ENCODE results near the gene APOL2.
"Not testable (repeated sequence)": the region's sequence is repeated elsewhere in the genome, so short reads cannot be mapped to it uniquely, and the experiment has no call there.

APOL2 gene

GRCh38 chr22:36212901-36213300 lies 26.4 kb downstream of the APOL2 start:
- H3K27me3 ChIP-seq (ENCODE audit: control insufficient read depth in 1 of 2, insufficient read depth in 2 of 2, low read length in 2 of 2): no peaks in the 10 kb centered on the region
- no peak overlapping the region for H3K27ac ChIP-seq (ENCODE audit: low read depth, low read length)
- no peaks in the 10 kb centered on the region for H3K4me1 ChIP-seq (ENCODE audit: insufficient read depth, low read length)
- no peak overlapping the region for H3K4me3 ChIP-seq (ENCODE audit: low read depth in 1 of 2, low read length in 2 of 2)
- H3K9me3 ChIP-seq (ENCODE audit: low read length): no peaks in the 10 kb centered on the region
- H3K36me3 ChIP-seq (ENCODE audit: insufficient read depth, low read length): no peaks in the 10 kb centered on the region
- H3K9ac ChIP-seq (ENCODE audit: low read length): no peak overlapping the region

- Histone ChIP-seq H3K9ac (ENCODE audit: low read length) (no peak overlapping the region), H3K4me1 (ENCODE audit: insufficient read depth, low read length) (no peaks in the 10 kb centered on the region)
Observed at GRCh38 chr22:36211237-36211861, 28.0 kb downstream of the APOL2 start.

GRCh38 chr22:36210224-36210623 lies 29.1 kb downstream of the APOL2 start:
- H3K27me3 ChIP-seq (ENCODE audit: control insufficient read depth in 1 of 2, insufficient read depth in 2 of 2, low read length in 2 of 2): no peaks in the 10 kb centered on the region
- H3K4me1 ChIP-seq (ENCODE audit: insufficient read depth, low read length): no peaks in the 10 kb centered on the region
- no peak overlapping the region for H3K27ac ChIP-seq (ENCODE audit: low read depth, low read length)
- no peaks in the 10 kb centered on the region for H3K36me3 ChIP-seq (ENCODE audit: insufficient read depth, low read length)
- no peak overlapping the region for H3K4me3 ChIP-seq (ENCODE audit: low read depth in 1 of 2, low read length in 2 of 2)
- no peak overlapping the region for H3K9ac ChIP-seq (ENCODE audit: low read length)
- no peaks in the 10 kb centered on the region for H3K9me3 ChIP-seq (ENCODE audit: low read length)

More at GRCh38 chr22:36211237-36211861, 28.0 kb downstream of the APOL2 start:
- Histone ChIP-seq H3K27ac (ENCODE audit: low read depth, low read length) (no peak overlapping the region), H3K27me3 (ENCODE audit: control insufficient read depth in 1 of 2, insufficient read depth in 2 of 2, low read length in 2 of 2) (no peaks in the 10 kb centered on the region), H3K36me3 (ENCODE audit: insufficient read depth, low read length) (no peaks in the 10 kb centered on the region), H3K4me3 (ENCODE audit: low read depth in 1 of 2, low read length in 2 of 2) (no peak overlapping the region), H3K9me3 (ENCODE audit: low read length) (no peaks in the 10 kb centered on the region)

GRCh38 chr22:36209488-36209908 lies 29.8 kb downstream of the APOL2 start:
- H3K27me3 ChIP-seq (ENCODE audit: control insufficient read depth in 1 of 2, insufficient read depth in 2 of 2, low read length in 2 of 2); H3K4me3 ChIP-seq (ENCODE audit: low read depth in 1 of 2, low read length in 2 of 2); H3K36me3 ChIP-seq (ENCODE audit: insufficient read depth, low read length); H3K9me3 ChIP-seq (ENCODE audit: low read length); H3K4me1 ChIP-seq (ENCODE audit: insufficient read depth, low read length); H3K27ac ChIP-seq (ENCODE audit: low read depth, low read length); H3K9ac ChIP-seq (ENCODE audit: low read length): not testable (repeated sequence)

- no peaks in the 10 kb centered on the region for H3K4me1 ChIP-seq (ENCODE audit: insufficient read depth, low read length)
- H3K36me3 ChIP-seq (ENCODE audit: insufficient read depth, low read length): no peaks in the 10 kb centered on the region
- H3K27me3 ChIP-seq (ENCODE audit: control insufficient read depth in 1 of 2, insufficient read depth in 2 of 2, low read length in 2 of 2): no peaks in the 10 kb centered on the region
- H3K27ac ChIP-seq (ENCODE audit: low read depth, low read length): no peak overlapping the region
- no peaks in the 10 kb centered on the region for H3K9me3 ChIP-seq (ENCODE audit: low read length)
- no peak overlapping the region for H3K9ac ChIP-seq (ENCODE audit: low read length)
- no peak overlapping the region for H3K4me3 ChIP-seq (ENCODE audit: low read depth in 1 of 2, low read length in 2 of 2)
Observed at GRCh38 chr22:36208914-36209313, 30.4 kb downstream of the APOL2 start.

- Histone ChIP-seq H3K9ac (ENCODE audit: low read length) (no peak overlapping the region), H3K4me1 (ENCODE audit: insufficient read depth, low read length) (no peaks in the 10 kb centered on the region), H3K4me3 (ENCODE audit: low read depth in 1 of 2, low read length in 2 of 2) (no peak overlapping the region), H3K27ac (ENCODE audit: low read depth, low read length) (no peak overlapping the region), H3K27me3 (ENCODE audit: control insufficient read depth in 1 of 2, insufficient read depth in 2 of 2, low read length in 2 of 2) (no peaks in the 10 kb centered on the region), H3K36me3 (ENCODE audit: insufficient read depth, low read length) (no peaks in the 10 kb centered on the region), H3K9me3 (ENCODE audit: low read length) (no peaks in the 10 kb centered on the region)
Observed at GRCh38 chr22:36208162-36208765, 31.1 kb downstream of the APOL2 start.

GRCh38 chr22:36206255-36206654 lies 33.1 kb downstream of the APOL2 start:
- Histone ChIP-seq H3K27ac (ENCODE audit: low read depth, low read length) (no peak overlapping the region), H3K9me3 (ENCODE audit: low read length) (no peaks in the 10 kb centered on the region), H3K4me1 (ENCODE audit: insufficient read depth, low read length) (peaks cover 10% of the 10 kb centered on the region), H3K27me3 (ENCODE audit: control insufficient read depth in 1 of 2, insufficient read depth in 2 of 2, low read length in 2 of 2) (no peaks in the 10 kb centered on the region), H3K4me3 (ENCODE audit: low read depth in 1 of 2, low read length in 2 of 2) (no peak overlapping the region), H3K36me3 (ENCODE audit: insufficient read depth, low read length) (no peaks in the 10 kb centered on the region), H3K9ac (ENCODE audit: low read length) (no peak overlapping the region)

GRCh38 chr22:36205573-36205972 lies 33.8 kb downstream of the APOL2 start:
- H3K36me3 ChIP-seq (ENCODE audit: insufficient read depth, low read length); H3K4me3 ChIP-seq (ENCODE audit: low read depth in 1 of 2, low read length in 2 of 2); H3K27ac ChIP-seq (ENCODE audit: low read depth, low read length); H3K9me3 ChIP-seq (ENCODE audit: low read length); H3K27me3 ChIP-seq (ENCODE audit: control insufficient read depth in 1 of 2, insufficient read depth in 2 of 2, low read length in 2 of 2); H3K9ac ChIP-seq (ENCODE audit: low read length): not testable (repeated sequence)
- peaks cover 11% of the 10 kb centered on the region for H3K4me1 ChIP-seq (ENCODE audit: insufficient read depth, low read length)

- no peaks in the 10 kb centered on the region for H3K36me3 ChIP-seq (ENCODE audit: insufficient read depth, low read length)
- H3K4me1 ChIP-seq (ENCODE audit: insufficient read depth, low read length): peaks cover 11% of the 10 kb centered on the region
- H3K4me3 ChIP-seq (ENCODE audit: low read depth in 1 of 2, low read length in 2 of 2): no peak overlapping the region
- H3K27ac ChIP-seq (ENCODE audit: low read depth, low read length): no peak overlapping the region
- H3K9me3 ChIP-seq (ENCODE audit: low read length): no peaks in the 10 kb centered on the region
- no peak overlapping the region for H3K9ac ChIP-seq (ENCODE audit: low read length)
- H3K27me3 ChIP-seq (ENCODE audit: control insufficient read depth in 1 of 2, insufficient read depth in 2 of 2, low read length in 2 of 2): no peaks in the 10 kb centered on the region
Observed at GRCh38 chr22:36204632-36205015, 34.7 kb downstream of the APOL2 start.

GRCh38 chr22:36204001-36204631 lies 35.2 kb downstream of the APOL2 start:
- Histone ChIP-seq H3K4me3 (ENCODE audit: low read depth in 1 of 2, low read length in 2 of 2) (no peak overlapping the region), H3K4me1 (ENCODE audit: insufficient read depth, low read length) (peaks cover 11% of the 10 kb centered on the region), H3K36me3 (ENCODE audit: insufficient read depth, low read length) (no peaks in the 10 kb centered on the region), H3K9ac (ENCODE audit: low read length) (no peak overlapping the region), H3K27ac (ENCODE audit: low read depth, low read length) (no peak overlapping the region), H3K27me3 (ENCODE audit: control insufficient read depth in 1 of 2, insufficient read depth in 2 of 2, low read length in 2 of 2) (no peaks in the 10 kb centered on the region), H3K9me3 (ENCODE audit: low read length) (no peaks in the 10 kb centered on the region)

GRCh38 chr22:36203441-36203840 lies 35.9 kb downstream of the APOL2 start:
- not testable (repeated sequence) for H3K27me3 ChIP-seq (ENCODE audit: control insufficient read depth in 1 of 2, insufficient read depth in 2 of 2, low read length in 2 of 2); H3K9me3 ChIP-seq (ENCODE audit: low read length); H3K36me3 ChIP-seq (ENCODE audit: insufficient read depth, low read length); H3K9ac ChIP-seq (ENCODE audit: low read length); H3K4me3 ChIP-seq (ENCODE audit: low read depth in 1 of 2, low read length in 2 of 2); H3K27ac ChIP-seq (ENCODE audit: low read depth, low read length)
- H3K4me1 ChIP-seq (ENCODE audit: insufficient read depth, low read length): peaks cover 11% of the 10 kb centered on the region

GRCh38 chr22:36202906-36203305 lies 36.4 kb downstream of the APOL2 start:
- not testable (repeated sequence) for H3K27me3 ChIP-seq (ENCODE audit: control insufficient read depth in 1 of 2, insufficient read depth in 2 of 2, low read length in 2 of 2); H3K36me3 ChIP-seq (ENCODE audit: insufficient read depth, low read length); H3K9me3 ChIP-seq (ENCODE audit: low read length); H3K4me3 ChIP-seq (ENCODE audit: low read depth in 1 of 2, low read length in 2 of 2); H3K9ac ChIP-seq (ENCODE audit: low read length); H3K27ac ChIP-seq (ENCODE audit: low read depth, low read length)
- peaks cover 13% of the 10 kb centered on the region for H3K4me1 ChIP-seq (ENCODE audit: insufficient read depth, low read length)

Measured in muscle layer of colon (tissue), 2 donors.